HG03469 (cell line): ENCODE measurements around the gene FOXO6.
A peak's percentile ranks its signal among the peaks of the same experiment; 100 is the strongest.

Source experiments
- ATAC-seq: cut with Tn5 transposase; IDR thresholded peaks from one replicate; pipeline ENCODE4 v1.9.1; 2021; ENCODE audit warnings: mild to moderate bottlenecking, moderate library complexity, moderate number of reproducible peaks; ENCODE audit not compliant: unreplicated experiment

FOXO6 gene

GRCh38 chr1:41360786-41361494 is at the start of gene FOXO6:
FOXO6 (plus strand) TSS chr1:41361434.
- peak; percentile 85 for ATAC-seq

DNA sequence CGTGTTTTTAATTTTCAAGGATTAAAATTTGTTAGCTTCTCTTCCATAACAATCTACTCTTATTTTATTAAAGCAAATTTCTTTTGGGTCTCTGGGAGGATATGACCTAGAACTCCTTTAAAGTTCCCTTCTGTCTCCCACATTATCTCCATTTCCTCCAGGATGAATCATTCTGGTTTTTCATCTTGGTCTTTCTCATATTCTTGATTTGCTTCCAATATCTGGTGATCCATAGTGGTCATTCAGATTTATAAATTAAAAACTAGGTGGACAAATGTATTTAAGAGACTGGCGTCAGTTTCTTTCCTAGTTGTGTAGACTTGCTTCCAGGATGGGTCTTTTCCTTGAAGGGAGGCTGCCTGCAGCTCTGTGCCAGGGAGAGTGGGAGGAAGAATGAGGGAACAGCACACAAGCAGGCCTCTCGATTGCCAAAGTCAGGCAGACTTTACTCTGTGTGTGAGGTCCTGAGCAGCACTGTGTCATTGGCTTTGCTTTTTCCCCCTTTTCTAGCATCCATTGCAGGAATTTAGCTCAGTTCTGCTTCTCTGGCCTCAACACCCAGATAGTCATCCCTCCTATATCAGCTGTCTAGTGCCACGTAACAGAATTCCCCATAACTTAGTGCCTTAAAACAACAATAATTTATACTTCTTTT is 48.1 kb upstream of the FOXO6 start:
- no peak for ATAC-seq

DNA sequence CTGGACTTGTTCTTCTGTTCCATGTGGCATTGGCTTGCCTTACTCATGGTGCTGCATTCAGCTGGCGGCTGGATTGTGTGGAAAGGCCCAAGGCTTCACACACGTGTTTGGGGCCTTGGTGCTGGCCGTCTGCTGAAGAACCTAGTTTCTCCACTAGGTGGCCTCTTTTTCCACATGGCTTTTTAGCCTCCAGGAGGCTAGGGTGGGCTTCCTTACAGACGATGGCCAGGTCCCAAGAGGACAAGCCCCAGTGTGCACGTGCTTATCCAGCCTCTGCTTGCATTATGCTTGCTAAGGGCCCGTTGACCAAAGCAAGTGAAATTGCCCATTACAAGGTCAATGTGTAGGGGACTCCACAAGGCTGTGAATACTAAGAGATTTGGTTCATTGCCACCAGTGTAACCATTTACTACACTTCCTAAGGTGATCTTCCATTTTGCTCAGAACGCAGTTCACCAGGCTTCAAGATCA is 47.5 kb upstream of the FOXO6 start:
- ATAC-seq: no peak

GRCh38 chr1:41314376-41315145 is 46.7 kb upstream of the FOXO6 start:
- ATAC-seq: no peak

DNA sequence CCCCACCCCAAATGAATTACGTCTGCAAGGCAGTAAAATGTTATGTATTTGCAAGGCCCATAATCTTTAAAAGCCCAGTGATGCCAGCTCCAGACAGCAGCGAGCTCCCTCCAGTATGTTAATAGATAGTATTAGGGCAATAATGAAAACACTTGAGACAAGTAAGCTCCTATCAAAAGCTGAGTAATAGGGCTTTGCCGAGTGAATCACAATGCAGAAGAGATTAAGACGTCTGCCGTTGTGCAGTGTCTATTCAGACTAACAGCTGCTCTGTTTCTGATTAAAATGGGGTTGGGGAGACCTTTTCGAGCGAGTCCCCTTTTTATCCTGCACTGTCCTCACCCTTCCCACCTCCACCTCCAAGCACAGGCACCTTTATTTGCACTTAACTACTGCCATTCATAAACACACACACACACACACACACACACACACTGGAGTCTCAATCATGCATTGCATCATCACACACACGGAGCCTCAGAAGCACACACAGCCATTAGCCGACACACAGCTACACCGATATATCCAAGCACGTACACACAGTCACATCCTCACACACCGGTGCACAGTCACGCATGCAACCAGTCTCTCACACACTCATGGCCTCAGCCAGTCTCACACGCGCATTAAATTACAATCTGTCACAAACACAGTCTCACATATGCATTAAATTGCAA is 46.0 kb upstream of the FOXO6 start:
- no peak for ATAC-seq

GRCh38 chr1:41315871-41316270 is 45.4 kb upstream of the FOXO6 start:
- ATAC-seq: no peak

DNA sequence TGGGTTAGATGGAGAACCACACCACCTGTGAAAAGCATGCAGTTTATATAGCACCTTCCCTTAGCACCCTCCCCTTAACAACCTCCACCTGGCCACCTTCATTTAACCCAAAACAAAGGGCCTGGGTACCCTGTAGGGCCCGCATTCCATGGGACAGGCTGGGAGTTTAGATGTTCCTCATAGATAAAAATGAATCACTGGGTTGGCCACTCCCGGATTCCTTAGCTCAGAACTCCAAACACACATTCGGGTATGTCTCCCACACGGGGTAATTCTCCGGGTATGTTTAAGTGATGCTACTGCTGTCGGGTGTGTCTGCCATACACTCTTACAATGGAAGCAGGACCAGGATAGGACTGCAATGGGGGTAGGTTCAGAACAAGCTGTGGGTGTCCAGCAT is 43.9 kb upstream of the FOXO6 start:
- no peak for ATAC-seq

- ATAC-seq: no peak
Measured at GRCh38 chr1:41318135-41318534, 43.1 kb upstream of the FOXO6 start.

DNA sequence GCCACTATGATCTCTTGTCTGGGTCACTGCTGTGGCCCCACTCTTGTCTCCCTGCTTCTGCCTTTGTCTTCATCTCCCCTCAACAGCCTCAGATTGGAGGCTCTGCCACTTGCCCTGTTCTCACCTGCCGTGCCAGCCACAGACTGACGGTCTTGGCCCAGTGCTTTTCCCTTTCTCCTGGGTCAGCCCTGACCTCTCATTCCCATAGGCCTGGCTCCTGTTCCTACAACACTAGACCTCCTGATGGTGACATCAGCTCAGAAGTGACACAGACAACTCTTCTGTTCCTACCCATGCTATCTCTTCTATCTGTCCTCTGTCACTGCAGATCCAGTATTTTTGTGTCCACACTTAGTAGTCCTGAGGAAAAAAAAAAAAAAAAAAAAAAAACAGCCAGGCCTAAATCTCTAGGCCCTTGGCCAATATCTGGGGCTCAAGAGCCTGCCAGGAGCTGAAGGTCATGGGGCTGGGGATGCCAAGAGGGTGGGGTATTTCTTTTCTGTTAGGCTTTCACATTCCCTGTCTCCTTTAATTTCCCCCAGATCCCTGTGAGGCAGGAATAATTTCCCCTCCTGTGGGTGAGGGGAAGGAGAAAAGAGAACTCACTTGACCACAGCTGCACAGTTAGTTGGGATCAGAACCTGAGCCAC is 42.0 kb upstream of the FOXO6 start:
- ATAC-seq: no peak

DNA sequence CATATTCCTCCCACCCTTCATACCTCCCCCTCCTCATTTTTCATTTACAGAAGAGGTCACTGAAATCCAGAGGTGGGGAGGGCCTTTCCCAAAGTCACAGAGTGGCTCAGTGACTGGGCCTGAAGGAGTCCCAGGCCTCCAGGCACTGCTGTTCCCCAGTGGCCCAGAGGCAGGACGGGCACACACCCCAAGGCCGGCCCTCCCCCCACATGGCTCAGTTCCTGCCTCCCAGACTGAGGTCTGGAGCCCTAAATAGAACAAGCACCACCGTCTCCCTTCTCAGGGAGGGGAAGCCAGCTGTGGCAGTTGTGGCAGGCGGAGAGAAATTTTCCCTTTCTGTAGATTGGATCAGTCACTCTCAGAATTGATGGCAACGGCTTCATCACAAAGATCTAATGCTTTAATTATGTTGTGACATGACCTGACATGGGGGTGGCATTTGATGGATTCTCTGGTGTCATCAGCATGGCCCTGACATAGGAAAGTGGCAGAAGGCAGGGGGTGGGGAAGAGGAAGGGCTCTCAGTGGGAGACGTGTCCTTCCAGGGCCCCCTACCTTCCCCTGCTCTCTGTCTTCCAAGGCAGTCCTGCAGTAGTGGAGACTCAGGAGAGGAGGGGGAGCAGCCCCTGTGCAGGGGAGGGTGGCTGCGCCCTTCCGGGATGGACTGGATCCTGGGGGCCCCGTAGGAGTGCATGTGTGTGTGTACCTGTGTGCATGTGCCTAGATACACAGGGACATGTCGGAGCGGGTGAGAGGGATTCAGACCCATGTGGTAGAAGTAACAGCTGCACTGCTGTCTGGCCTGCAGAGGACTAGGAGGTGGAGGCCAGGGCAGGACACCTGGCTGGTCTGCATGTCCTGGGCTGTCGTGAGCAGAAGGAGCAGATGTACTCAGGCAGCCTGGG is 41.2 kb upstream of the FOXO6 start:
- ATAC-seq: no peak

DNA sequence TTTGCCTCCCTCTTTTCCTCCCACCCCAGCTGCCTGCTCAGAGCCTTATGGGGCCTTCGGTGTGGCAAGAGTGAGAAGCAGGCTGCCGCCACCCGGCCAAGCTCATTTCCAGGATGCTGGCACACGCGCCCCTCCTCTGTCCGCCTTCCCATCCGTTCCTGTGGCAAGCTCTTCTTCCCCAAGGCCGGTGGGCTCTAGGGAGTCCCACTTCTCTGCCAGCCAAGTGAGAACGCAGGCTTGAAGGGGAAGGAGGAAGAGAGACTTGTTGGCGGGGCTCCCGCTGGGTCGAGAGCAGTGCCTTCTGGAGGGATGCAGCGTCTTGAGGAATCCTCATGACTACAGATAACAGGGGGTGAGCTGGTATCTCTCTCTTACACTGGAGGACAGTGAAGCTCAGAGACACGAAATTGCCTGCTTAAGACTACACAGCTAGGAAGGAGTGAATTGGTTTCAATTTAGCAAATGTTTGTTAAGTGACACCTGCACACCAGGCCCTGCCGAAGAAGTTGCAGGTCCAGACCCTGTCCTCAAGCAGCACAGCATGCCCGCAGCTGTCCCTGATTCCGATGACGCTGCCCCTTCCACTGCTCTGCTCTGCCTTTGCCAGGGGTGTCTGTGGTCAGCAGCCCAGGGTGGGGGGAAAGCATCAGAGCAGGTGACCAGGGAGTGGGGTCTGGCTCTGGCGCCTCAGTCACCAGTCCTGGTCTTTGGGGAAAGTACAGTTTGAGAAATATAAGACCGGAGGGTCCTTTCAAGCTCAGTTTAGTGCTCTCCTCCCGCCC is 40.1 kb upstream of the FOXO6 start:
- no peak for ATAC-seq

DNA sequence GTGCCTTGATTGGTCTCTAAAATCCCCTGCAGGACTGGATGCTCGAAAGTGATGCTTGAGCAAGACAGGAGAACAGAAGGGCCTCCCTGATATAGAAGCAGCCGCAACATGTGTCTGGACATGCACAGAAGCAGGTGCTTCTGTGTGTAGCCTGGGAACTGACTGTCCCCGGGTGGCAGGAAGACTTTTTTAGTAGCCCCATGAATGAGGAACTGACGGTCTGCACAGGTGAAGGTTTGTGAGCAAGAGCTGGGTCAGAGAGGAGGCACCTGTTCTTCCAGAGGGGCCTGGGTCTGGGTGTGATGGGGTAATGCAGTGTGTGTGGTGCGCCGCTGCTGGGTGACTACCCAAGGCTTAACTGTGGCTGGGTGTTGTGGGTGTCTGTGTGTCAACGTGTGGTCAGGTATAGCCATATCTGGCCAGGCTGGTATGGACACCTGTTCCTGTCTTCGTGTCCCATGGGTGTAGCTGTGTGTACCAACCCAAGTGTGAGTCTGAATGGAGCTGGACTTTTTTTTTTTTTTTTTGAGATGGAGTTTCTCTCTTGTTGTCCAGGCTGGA is 39.1 kb upstream of the FOXO6 start:
- no peak for ATAC-seq

GRCh38 chr1:41322835-41323234 is 38.4 kb upstream of the FOXO6 start:
- ATAC-seq: no peak

GRCh38 chr1:41323243-41323642 is 38.0 kb upstream of the FOXO6 start:
- no peak for ATAC-seq

GRCh38 chr1:41325801-41326200 is 35.4 kb upstream of the FOXO6 start:
- ATAC-seq: no peak

DNA sequence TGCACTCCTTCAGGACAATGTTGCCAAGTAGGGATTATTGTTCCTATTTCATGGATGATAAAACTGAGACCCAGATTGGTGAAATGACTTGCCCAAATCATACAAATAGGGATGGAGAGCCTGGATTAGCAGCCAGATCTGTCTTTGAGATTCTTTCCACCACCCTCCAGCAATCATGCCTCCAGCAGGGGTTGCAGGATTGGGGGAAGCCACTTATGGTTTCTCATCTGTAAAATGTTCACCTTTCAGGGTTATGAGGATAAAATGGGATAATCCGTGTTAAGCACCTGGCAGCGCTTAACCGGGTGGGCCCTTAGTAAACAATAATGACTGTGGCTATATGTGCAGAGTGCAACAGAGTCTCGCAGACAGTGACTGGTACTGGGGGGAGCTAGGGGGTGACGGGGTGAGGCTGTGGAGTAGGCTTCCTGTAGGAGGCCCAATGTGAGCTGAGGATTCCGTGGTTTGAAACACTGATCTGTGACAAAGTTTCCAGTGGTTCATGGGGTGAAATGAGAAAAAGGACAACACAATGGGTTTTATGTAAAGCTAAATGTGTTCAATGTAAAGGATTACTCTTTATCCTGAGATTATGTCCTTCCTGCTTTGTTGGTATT is 33.7 kb upstream of the FOXO6 start:
- ATAC-seq: no peak

GRCh38 chr1:41328001-41328615 is 33.1 kb upstream of the FOXO6 start:
- ATAC-seq: no peak
